ENCODE measurements around the gene GGA1. TPM values are rescaled to one million over a fixed set of nuclear protein-coding genes. Genes with fewer than 3 reads are reported as not detected.

GGA1 gene, protein sequence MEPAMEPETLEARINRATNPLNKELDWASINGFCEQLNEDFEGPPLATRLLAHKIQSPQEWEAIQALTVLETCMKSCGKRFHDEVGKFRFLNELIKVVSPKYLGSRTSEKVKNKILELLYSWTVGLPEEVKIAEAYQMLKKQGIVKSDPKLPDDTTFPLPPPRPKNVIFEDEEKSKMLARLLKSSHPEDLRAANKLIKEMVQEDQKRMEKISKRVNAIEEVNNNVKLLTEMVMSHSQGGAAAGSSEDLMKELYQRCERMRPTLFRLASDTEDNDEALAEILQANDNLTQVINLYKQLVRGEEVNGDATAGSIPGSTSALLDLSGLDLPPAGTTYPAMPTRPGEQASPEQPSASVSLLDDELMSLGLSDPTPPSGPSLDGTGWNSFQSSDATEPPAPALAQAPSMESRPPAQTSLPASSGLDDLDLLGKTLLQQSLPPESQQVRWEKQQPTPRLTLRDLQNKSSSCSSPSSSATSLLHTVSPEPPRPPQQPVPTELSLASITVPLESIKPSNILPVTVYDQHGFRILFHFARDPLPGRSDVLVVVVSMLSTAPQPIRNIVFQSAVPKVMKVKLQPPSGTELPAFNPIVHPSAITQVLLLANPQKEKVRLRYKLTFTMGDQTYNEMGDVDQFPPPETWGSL
- 89.8 and 95.3 TPM in 2 replicates for total RNA-seq (2022)
- Bru-seq, nascent RNA = percentile 62 among the genes with signal in this experiment
- percentile 84 among the genes with signal in this experiment for BruChase-seq, experiment 1, labeled RNA remaining after a 6-hour chase
- BruChase-seq, experiment 2, labeled RNA remaining after a 2-hour chase = percentile 79 among the genes with signal in this experiment
- long read RNA-seq, transcript GGA1-203 (17 exons, 3,159 nt) = major isoform, 26 of 71 reads
- long read RNA-seq, partial matches to known transcripts = 11 of 71 reads
- long read RNA-seq, other reads (novel, unspliced or antisense) = 31 of 71 reads

DNA sequence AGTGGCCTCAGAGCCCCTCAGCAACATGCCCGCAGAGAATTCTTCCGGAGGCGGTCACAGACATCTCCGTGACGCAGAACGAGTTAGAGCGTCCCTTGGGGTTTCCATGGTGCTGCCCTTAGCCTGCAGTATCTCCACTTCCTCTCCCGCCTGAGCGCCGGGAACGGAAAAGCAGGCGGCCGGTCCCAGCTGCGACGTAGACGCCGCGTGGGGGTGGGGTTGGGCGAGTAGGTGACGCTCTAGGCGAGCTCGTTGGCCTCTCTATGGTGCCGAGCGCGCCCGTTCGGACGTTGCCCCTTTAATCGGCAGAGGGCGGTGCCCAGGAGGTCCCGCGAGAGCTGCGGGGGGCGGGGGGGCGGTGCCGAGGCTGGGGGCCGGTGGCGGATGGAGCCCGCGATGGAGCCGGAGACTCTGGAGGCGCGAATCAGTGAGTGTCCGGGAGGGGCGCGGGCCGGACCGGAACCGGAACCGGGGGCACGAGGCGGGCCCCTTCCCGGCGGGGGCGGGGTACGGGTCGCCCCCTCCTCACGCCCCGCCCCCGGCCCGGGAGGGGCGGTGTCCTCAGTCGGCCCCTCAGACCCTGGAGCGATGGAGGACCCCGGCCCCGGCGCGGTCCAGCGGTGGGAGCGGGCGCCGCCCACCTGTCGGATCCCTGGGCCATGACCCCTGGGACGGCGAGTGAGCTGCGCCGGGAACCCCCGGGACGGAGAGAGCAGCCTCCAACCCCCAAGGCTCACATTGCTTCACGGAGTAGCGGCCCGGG lies at the start of gene GGA1:
GGA1 (plus strand) TSS at position 358 of the 763 bp plus-strand sequence; CDS start at position 385, 27 bp downstream.
- intact Hi-C loops (cut with micrococcal nuclease; ENCODE audit: unreplicated experiment) = no loop called here
- DNase-seq = peak; percentile 95
- Mint-ChIP-seq H3K27me3 (ENCODE audit: unreplicated experiment) (no peaks in the 10 kb centered on the region), H3K27ac (ENCODE audit: unreplicated experiment) (peak within 1 kb of the TSS; percentile 87), H3K36me3 (ENCODE audit: insufficient read depth, unreplicated experiment) (peaks cover 47% of the 10 kb centered on the region), H3K9me3 (ENCODE audit: low read depth, unreplicated experiment) (no peaks in the 10 kb centered on the region), H3K4me1 (ENCODE audit: low read depth, unreplicated experiment) (peaks cover 10% of the 10 kb centered on the region), H3K4me3 (ENCODE audit: low read depth, unreplicated experiment) (peak within 1 kb of the TSS; percentile 89)
- no TSS peak for BruUV-seq (replicated peaks)
- TF ChIP-seq CTCF (IDR thresholded peaks at IDR 0.05; ENCODE audit: unreplicated experiment) = no peak
- CTCF ChIA-PET = interaction anchor here (0.6 to 3.2 kb wide), 17 partner anchors 13 to 1029 kb away, joined by 3 to 38 read pairs (median 4); partner anchors contain the start of genes GCAT, PDXP and TRIOBP

GRCh38 chr22:37559521-37559900 lies 49.1 kb upstream of the GGA1 start:
- Mint-ChIP-seq H3K4me3 (ENCODE audit: low read depth, unreplicated experiment) (peak overlapping the region; percentile 87), H3K27ac (ENCODE audit: unreplicated experiment) (peak overlapping the region; percentile 90), H3K4me1 (ENCODE audit: low read depth, unreplicated experiment) (peaks cover 73% of the 10 kb centered on the region), H3K36me3 (ENCODE audit: insufficient read depth, unreplicated experiment) (peaks cover 84% of the 10 kb centered on the region), H3K27me3 (ENCODE audit: unreplicated experiment) (no peaks in the 10 kb centered on the region), H3K9me3 (ENCODE audit: low read depth, unreplicated experiment) (no peaks in the 10 kb centered on the region)
- TSS peak; percentile 71 for BruUV-seq (replicated peaks)
- no peak for TF ChIP-seq CTCF (IDR thresholded peaks at IDR 0.05; ENCODE audit: unreplicated experiment)
- intact Hi-C loops (cut with micrococcal nuclease; ENCODE audit: unreplicated experiment) = no loop called here
- CTCF ChIA-PET = interaction anchor here (1.2 to 1.3 kb wide), 2 partner anchors 10 to 18 kb away, joined by 3 to 6 read pairs; no protein-coding TSS in a partner anchor
- no peak for DNase-seq

DNA sequence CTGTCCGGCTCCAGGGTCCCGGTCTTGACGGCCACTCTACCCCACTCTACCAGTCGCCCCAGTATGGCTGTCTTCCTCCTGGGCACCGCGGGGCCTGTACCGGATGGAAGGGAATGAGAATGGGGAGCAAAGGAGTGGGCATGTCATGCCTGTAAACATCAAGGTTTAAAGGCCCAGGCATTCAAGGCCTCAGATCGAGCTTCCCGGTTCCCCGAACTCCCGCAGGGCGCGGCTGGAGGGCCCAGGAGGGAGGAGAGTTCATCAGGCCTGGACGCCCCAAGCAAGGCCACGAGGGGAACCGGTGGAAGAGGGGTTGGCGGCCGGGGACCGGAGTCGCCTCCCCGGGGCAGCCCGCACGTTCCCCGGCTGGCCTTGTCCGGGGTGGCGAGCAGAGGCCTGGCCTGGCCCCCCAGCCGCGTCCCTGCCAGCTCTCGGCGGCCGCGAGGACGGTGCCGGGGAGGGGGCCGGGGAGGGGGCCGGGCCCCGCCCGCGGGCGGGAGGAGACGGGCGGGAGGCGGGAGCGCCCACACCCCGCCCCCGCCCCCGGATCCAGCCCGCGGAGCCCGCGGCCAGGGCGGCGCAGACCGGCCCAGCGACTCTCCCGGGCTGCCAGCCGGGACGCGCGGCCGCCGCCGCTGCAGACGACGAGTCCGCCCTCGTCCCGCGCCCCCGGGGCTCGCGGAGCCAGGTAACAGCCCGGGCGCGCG lies 48.6 kb upstream of the GGA1 start, which contains the start of gene CDC42EP1:
CDC42EP1 (plus strand) TSS at position 580 of the 707 bp plus-strand sequence. CDS start 5,870 bp downstream, outside the sequence.
- H3K36me3 Mint-ChIP-seq (ENCODE audit: insufficient read depth, unreplicated experiment) = peaks cover 89% of the 10 kb centered on the region
- no peaks in the 10 kb centered on the region for H3K9me3 Mint-ChIP-seq (ENCODE audit: low read depth, unreplicated experiment)
- peaks cover 78% of the 10 kb centered on the region for H3K4me1 Mint-ChIP-seq (ENCODE audit: low read depth, unreplicated experiment)
- peak within 1 kb of the TSS; percentile 87 for H3K4me3 Mint-ChIP-seq (ENCODE audit: low read depth, unreplicated experiment)
- H3K27ac Mint-ChIP-seq (ENCODE audit: unreplicated experiment) = peak within 1 kb of the TSS; percentile 100
- intact Hi-C loops (cut with micrococcal nuclease; ENCODE audit: unreplicated experiment) = no loop called here
- no peak for TF ChIP-seq CTCF (IDR thresholded peaks at IDR 0.05; ENCODE audit: unreplicated experiment)
- no TSS peak for BruUV-seq (replicated peaks)
- CTCF ChIA-PET = interaction anchor here (0.6 to 1.3 kb wide), 3 partner anchors 10 to 102 kb away, joined by 3 to 6 read pairs (median 3); no protein-coding TSS in a partner anchor
- DNase-seq = peak; percentile 71
- no peaks in the 10 kb centered on the region for H3K27me3 Mint-ChIP-seq (ENCODE audit: unreplicated experiment)

Data from Calu3 (cell line).